ENCODE measurements around the gene CHRM2.

The CHRM2 gene

DNA sequence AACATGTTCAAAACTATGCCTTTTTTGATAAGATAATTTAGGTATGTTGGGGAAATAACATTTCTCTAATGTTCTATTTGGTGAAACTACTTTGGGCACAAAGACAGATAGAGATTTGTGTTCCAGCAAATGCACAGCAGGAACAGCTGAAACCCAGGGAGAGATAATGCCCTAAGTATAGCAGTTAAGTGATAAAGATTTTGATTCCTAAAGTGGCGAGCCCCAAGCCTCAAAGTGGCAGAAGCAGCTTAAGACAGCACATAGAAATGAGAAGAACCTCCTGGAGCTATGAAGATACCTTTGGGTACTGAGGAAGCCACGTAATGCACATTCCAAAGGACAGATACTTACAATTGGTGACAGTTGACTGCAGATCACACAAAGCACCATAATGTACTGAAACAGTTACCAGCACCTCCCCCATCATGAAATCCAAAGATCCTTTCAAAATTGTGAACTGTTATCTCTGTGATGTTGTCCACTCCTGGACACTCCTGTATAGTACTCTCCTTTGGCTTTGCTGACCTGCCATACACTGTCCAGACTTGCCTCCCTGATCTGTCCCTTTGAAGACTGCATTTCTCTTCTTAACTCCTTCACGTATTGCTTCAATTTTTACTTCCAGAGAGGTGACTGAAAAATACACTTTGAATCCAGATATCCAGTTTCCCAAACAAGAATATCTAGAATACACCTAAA, 62.9 kb downstream of the CHRM2 start:
- no peaks in the 10 kb centered on the region for H3K27me3 ChIP-seq (ENCODE audit: control insufficient read depth, low read length)
- H3K27ac ChIP-seq (ENCODE audit: low read depth, low read length) = no peak overlapping the region
- no peaks in the 10 kb centered on the region for H4K20me1 ChIP-seq (ENCODE audit: control insufficient read depth, insufficient read depth, low read depth, low read length)
- H3K79me2 ChIP-seq (ENCODE audit: control insufficient read depth, low read length) = no peaks in the 10 kb centered on the region
- no peaks in the 10 kb centered on the region for H3K9me2 ChIP-seq (replicated peaks; ENCODE audit: control insufficient read depth, low read length)
- H3K4me3 ChIP-seq (ENCODE audit: low read length) = no peak overlapping the region
- H3K4me2 ChIP-seq (ENCODE audit: low read length) = no peak overlapping the region
- TF ChIP-seq, protein P1, sequence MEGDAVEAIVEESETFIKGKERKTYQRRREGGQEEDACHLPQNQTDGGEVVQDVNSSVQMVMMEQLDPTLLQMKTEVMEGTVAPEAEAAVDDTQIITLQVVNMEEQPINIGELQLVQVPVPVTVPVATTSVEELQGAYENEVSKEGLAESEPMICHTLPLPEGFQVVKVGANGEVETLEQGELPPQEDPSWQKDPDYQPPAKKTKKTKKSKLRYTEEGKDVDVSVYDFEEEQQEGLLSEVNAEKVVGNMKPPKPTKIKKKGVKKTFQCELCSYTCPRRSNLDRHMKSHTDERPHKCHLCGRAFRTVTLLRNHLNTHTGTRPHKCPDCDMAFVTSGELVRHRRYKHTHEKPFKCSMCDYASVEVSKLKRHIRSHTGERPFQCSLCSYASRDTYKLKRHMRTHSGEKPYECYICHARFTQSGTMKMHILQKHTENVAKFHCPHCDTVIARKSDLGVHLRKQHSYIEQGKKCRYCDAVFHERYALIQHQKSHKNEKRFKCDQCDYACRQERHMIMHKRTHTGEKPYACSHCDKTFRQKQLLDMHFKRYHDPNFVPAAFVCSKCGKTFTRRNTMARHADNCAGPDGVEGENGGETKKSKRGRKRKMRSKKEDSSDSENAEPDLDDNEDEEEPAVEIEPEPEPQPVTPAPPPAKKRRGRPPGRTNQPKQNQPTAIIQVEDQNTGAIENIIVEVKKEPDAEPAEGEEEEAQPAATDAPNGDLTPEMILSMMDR (IDR thresholded peaks at IDR 0.05; ENCODE audit: low read depth, low read length, poor library complexity, severe bottlenecking) = no peak
- TF ChIP-seq EZH2phosphoT487 (IDR thresholded peaks at IDR 0.05; ENCODE audit: borderline replicate concordance, low read length) = no peak
- H3K36me3 ChIP-seq (ENCODE audit: control insufficient read depth, low read length) = no peaks in the 10 kb centered on the region
- H3F3A ChIP-seq (ENCODE audit: control insufficient read depth, insufficient read depth) = no peaks in the 10 kb centered on the region
- no peaks in the 10 kb centered on the region for H3K4me1 ChIP-seq (ENCODE audit: control insufficient read depth, low read length)
- H3K9me3 ChIP-seq (ENCODE audit: control insufficient read depth, insufficient read depth, low read length) = peaks cover 4% of the 10 kb centered on the region; the same call in 1 of the 2 replicates

DNA sequence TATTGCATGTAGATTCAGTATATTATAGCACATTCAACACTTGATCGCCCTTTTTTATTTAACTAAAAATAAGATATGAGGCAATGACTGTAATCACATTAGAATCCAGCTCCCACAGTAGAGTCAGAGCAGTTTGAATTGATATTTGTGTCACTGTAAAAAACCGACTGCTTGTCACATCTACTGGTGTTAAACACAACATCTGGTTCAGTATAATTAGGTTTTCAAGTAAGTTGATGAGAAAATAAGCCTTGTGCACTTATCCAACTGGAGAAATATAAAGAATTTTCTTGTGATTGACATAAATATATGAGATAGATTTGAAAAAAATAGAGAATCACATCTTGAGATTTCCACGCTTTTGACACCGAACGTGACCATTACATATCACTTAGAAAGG, 69.0 kb downstream of the CHRM2 start:
- Histone ChIP-seq H3K9me3 (ENCODE audit: control insufficient read depth, insufficient read depth, low read length) (no peaks in the 10 kb centered on the region), H3K27me3 (ENCODE audit: control insufficient read depth, low read length) (no peaks in the 10 kb centered on the region), H3K4me3 (ENCODE audit: low read length) (no peak overlapping the region), H3K79me2 (ENCODE audit: control insufficient read depth, low read length) (no peaks in the 10 kb centered on the region), H3K4me2 (ENCODE audit: low read length) (no peak overlapping the region), H3K36me3 (ENCODE audit: control insufficient read depth, low read length) (no peaks in the 10 kb centered on the region), H3K4me1 (ENCODE audit: control insufficient read depth, low read length) (no peaks in the 10 kb centered on the region), H3K27ac (ENCODE audit: low read depth, low read length) (no peak overlapping the region), H3K9me2 (replicated peaks; ENCODE audit: control insufficient read depth, low read length) (no peaks in the 10 kb centered on the region), H3F3A (ENCODE audit: control insufficient read depth, insufficient read depth) (no peaks in the 10 kb centered on the region), H4K20me1 (ENCODE audit: control insufficient read depth, insufficient read depth, low read depth, low read length) (no peaks in the 10 kb centered on the region)
- no peak for TF ChIP-seq EZH2phosphoT487 (IDR thresholded peaks at IDR 0.05; ENCODE audit: borderline replicate concordance, low read length)
- TF ChIP-seq, protein P1 (IDR thresholded peaks at IDR 0.05; ENCODE audit: low read depth, low read length, poor library complexity, severe bottlenecking) = no peak

DNA sequence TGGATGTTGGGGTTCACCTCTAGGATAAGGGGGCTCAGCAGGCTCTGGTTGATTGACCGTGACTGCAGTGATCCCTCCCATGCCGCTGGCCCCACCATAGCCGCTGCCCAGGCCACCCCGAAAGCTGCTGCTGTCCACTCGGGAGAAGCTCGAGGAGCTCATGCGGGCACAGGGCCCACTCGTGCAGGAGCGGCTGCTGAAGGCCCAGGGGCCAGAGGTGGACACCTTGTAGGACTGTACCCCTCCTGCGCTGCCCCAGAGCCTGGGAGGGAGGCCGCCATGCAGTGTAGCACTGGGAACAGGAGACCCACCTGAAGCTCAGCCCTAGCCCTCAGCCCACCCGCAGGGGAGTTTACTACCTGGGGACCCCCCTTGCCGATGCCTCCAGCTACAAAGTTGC, 70.0 kb downstream of the CHRM2 start:
- no peaks in the 10 kb centered on the region for H3K9me3 ChIP-seq (ENCODE audit: control insufficient read depth, insufficient read depth, low read length)
- H3K27me3 ChIP-seq (ENCODE audit: control insufficient read depth, low read length) = no peaks in the 10 kb centered on the region
- no peak overlapping the region for H3K4me3 ChIP-seq (ENCODE audit: low read length)
- H3K4me2 ChIP-seq (ENCODE audit: low read length) = no peak overlapping the region
- no peak overlapping the region for H3K27ac ChIP-seq (ENCODE audit: low read depth, low read length)
- H3F3A ChIP-seq (ENCODE audit: control insufficient read depth, insufficient read depth) = no peaks in the 10 kb centered on the region
- no peaks in the 10 kb centered on the region for H3K79me2 ChIP-seq (ENCODE audit: control insufficient read depth, low read length)
- H3K9me2 ChIP-seq (replicated peaks; ENCODE audit: control insufficient read depth, low read length) = no peaks in the 10 kb centered on the region
- no peaks in the 10 kb centered on the region for H3K36me3 ChIP-seq (ENCODE audit: control insufficient read depth, low read length)
- no peaks in the 10 kb centered on the region for H3K4me1 ChIP-seq (ENCODE audit: control insufficient read depth, low read length)
- no peak for TF ChIP-seq EZH2phosphoT487 (IDR thresholded peaks at IDR 0.05; ENCODE audit: borderline replicate concordance, low read length)
- TF ChIP-seq, protein P1 (IDR thresholded peaks at IDR 0.05; ENCODE audit: low read depth, low read length, poor library complexity, severe bottlenecking) = no peak
- no peaks in the 10 kb centered on the region for H4K20me1 ChIP-seq (ENCODE audit: control insufficient read depth, insufficient read depth, low read depth, low read length)
